Ovary (tissue), 10 donors: ENCODE results near the gene MZT2A. TPM values are rescaled to one million over a fixed set of nuclear protein-coding genes. Genes with fewer than 3 reads are reported as not detected.
"Not testable (repeated sequence)": the region's sequence is repeated elsewhere in the genome, so short reads cannot be mapped to it uniquely, and the experiment has no call there.

Source experiments
- DNase-seq, 5 donors: peaks; one replicate each; pipeline ENCODE4 v3.0.0-alpha.2; 2019 to 2020
- H3K27ac ChIP-seq, 2 donors: fragments of 200-600 bp; one replicate each; pipeline versions ENCODE4 v1.5.1 to v1.8.0; 2019 to 2022
- H3K27me3 ChIP-seq: fragments of 200-600 bp; one replicate; pipeline ENCODE4 v1.8.0; 2022
- H3K36me3 ChIP-seq: fragments of 200-600 bp; sonication (generic); one replicate; pipeline ENCODE4 v1.5.1; 2019
- H3K4me1 ChIP-seq: one replicate; pipeline ENCODE4 v1.8.1; 2013; ENCODE audit warnings: mild to moderate bottlenecking, moderate library complexity; ENCODE audit not compliant: insufficient read depth
- H3K4me3 ChIP-seq: fragments of 200-600 bp; sonication (generic); one replicate; pipeline ENCODE4 v1.5.1; 2017
- H3K9me3 ChIP-seq, 2 donors: fragments of 200-600 bp in 1 of 2; sonication (generic) in 1 of 2; one replicate each; pipeline versions ENCODE4 v1.5.1 to v1.8.1; 2013 to 2019; ENCODE audit warnings: mild to moderate bottlenecking in 1 of 2, moderate library complexity in 1 of 2
- CTCF ChIP-seq, 3 donors: fragments of 450-650 bp in 2 of 3; fragments of 200-600 bp in 1 of 3; IDR thresholded peaks; one replicate each; pipeline versions ENCODE4 v1.5.1 to v1.8.0; 2016 to 2022; ENCODE audit warnings: antibody characterized with exemption in 3 of 3, mild to moderate bottlenecking in 1 of 3
- EP300 ChIP-seq: sonication (generic); formaldehyde crosslinking; IDR thresholded peaks from one replicate; pipeline ENCODE4 v1.6.1; 2017; ENCODE audit warnings: antibody characterized with exemption
- POLR2A ChIP-seq: fragments of 450-650 bp; IDR thresholded peaks from one replicate; pipeline ENCODE4 v1.6.1; 2017; ENCODE audit warnings: antibody characterized with exemption, mild to moderate bottlenecking, moderate library complexity
- WGBS, 3 donors: extraction: QIAGEN DNeasy Blood & Tissue Kit in 1 of 3; methylation state at CpG; one replicate each; pipeline versions ENCODE4 v1.1.5 to v1.1.7; 2013 to 2017; 5-methylcytosine and 5-hydroxymethylcytosine counted together
- intact Hi-C, 4 donors: fragments of 100-400 bp; cut with DNase I; formaldehyde crosslinking; loops; one replicate each; pipeline versions ENCODE4 v1.11.0 to v1.15.1; 2022 to 2023
- long read RNA-seq, 3 donors: library from polyadenylated mRNA in 2 of 3; unstranded in 2 of 3; transcript quantifications; one replicate each; pipeline ENCODE4 v2.0.0 and lab custom pipeline, GENCODE V29; 2021 to 2026
- polyA plus RNA-seq, 2 donors: library from polyadenylated mRNA; stranded (reverse); fragments of 200-250 nt in 1 of 2; fragments of 350-450 nt in 1 of 2; fragmentation: Illumina TruSeq in 1 of 2; extraction: RNeasy Lipid Tissue Mini Kit (QIAGEN cat#74804) in 1 of 2; gene quantifications; one replicate each; pipeline ENCODE4 v1.2.3, GENCODE V29; 2013 to 2014
- total RNA-seq, 7 donors: library from RNA; depleted of rRNA in 2 of 7; stranded (reverse); fragments of >200 nt in 2 of 7; fragmentation: NEBNext Ultra II Directional in 3 of 7; extraction: Animal tissue kit (Norgen Biotek cat#: 25700) in 3 of 7; gene quantifications; one replicate each; pipeline versions ENCODE4 v1.1.0 to v1.2.4, GENCODE V29; 2016 to 2023
- donor health status: DM: no; HTN: no; CAD: no; lungs with moderate emphysema.
- donor health status: DM: no; HTN: no; CAD: no.
- donor health status: Bipolar disorder and iron deficiency.
- donor health status: DM: yes; HTN: yes; CAD: no.
- donor health status: DM: no; HTN: no; CAD: no.
- donor health status: DM: yes; HTN: yes; CAD: no.

Gene MZT2A
- total RNA-seq (100 to 1,000 TPM in 6 of 7 donors, 10 to 100 TPM in 1; 91.2 to 206 (median 119) TPM), polyA plus RNA-seq (10 to 100 TPM in 1 of 2 donors, 1 to 10 TPM in 1; 7.5 to 94.1 TPM)
- long read RNA-seq, donor 1, transcript MZT2A-204 (4 exons, 980 nt): major isoform, 7 of 28 reads
- long read RNA-seq, donor 1, partial matches to known transcripts: 12 of 28 reads
- long read RNA-seq, donor 1, other reads (novel, unspliced or antisense): 5 of 28 reads
- long read RNA-seq, donor 2, transcript MZT2A-201 (3 exons, 624 nt): major isoform, 87 of 183 reads
- long read RNA-seq, donor 2, partial matches to known transcripts: 89 of 183 reads
- long read RNA-seq, donor 2, other reads (novel, unspliced or antisense): 6 of 183 reads
- long read RNA-seq, donor 3, transcript MZT2A-201 (3 exons, 624 nt): major isoform, 52 of 93 reads
- long read RNA-seq, donor 3, transcript MZT2A-204 (4 exons, 980 nt): minor isoform, 7 of 93 reads
- long read RNA-seq, donor 3, partial matches to known transcripts: 22 of 93 reads
- long read RNA-seq, donor 3, other reads (novel, unspliced or antisense): 11 of 93 reads

DNA sequence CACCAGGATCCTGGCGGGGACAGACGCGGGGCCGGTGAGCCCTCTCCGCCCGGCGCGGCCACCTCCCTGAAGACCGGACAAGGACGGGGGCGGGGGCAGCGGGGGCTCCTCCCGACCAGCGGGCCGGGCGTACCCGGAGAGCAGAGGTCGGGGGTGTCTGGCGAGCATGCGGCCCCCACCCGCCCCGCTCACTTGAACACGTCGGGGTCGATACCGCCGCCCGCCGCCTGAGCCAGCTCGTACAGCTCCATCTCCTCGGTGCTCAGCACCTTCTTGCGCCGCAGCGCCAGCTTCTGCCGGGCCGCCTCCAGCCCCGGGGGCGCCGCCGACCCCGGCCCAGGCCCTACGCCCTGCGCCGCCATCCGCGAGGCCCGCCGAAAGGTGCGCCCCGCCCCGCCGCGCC lies at the start of gene MZT2A:
MZT2A (minus strand) TSS at position 383 of the 403 bp plus-strand sequence; CDS start at position 362, 21 bp downstream.
- H3K27me3 ChIP-seq, H3K4me1 ChIP-seq, DNase-seq, H3K9me3 ChIP-seq, H3K36me3 ChIP-seq: not testable (repeated sequence)
- Histone ChIP-seq H3K4me3 (peak within 1 kb of the TSS; percentile 97), H3K27ac (peak within 1 kb of the TSS; percentile 58 to 85)
- intact Hi-C loops: loop anchor here in 2 of 4 donors (5.0 to 10.0 kb wide), 3 partner anchors 77 to 385 kb away; partner anchors contain the start of gene PLEKHB2 (in 1 of the 2)
- WGBS, 3 donors: 1% methylated on average over 26 to 52 of the region's 53 CpGs

- H3K27ac ChIP-seq, intact Hi-C loops, DNase-seq, H3K9me3 ChIP-seq, H3K4me3 ChIP-seq, H3K27me3 ChIP-seq, H3K4me1 ChIP-seq, H3K36me3 ChIP-seq: not testable (repeated sequence)
- 91 to 96% (median 94%) methylated on average over 13 of the region's 13 CpGs for WGBS, 3 donors
Observed at GRCh38 chr2:131538856-131539255, 46.7 kb upstream of the MZT2A start.

DNA sequence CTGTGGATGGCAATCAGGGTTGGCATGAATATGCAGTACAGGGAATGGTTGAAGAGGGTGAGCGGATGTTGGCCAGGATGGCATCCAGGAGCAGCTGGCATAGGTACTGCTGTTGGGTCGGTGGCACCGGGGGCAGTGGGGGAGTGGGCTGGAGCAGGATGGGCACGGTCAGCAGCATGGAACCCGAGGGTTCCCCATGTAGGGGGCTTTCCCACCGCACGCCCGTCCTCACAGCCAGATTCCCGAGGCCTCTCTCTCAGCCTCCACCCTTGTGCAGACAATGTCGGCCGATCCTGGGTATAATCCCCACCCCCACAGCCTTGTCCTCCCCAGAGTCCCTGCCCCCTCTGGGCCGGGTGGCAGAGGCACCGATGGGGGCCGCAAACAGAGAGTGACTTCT lies 44.6 kb upstream of the MZT2A start:
- H3K27ac ChIP-seq, H3K4me1 ChIP-seq, H3K27me3 ChIP-seq, H3K9me3 ChIP-seq, DNase-seq, intact Hi-C loops, H3K4me3 ChIP-seq, H3K36me3 ChIP-seq: not testable (repeated sequence)
- 93 to 99% (median 94%) methylated on average over 14 of the region's 14 CpGs for WGBS, 3 donors

- intact Hi-C loops, H3K27ac ChIP-seq, DNase-seq, H3K4me1 ChIP-seq, H3K9me3 ChIP-seq, H3K36me3 ChIP-seq, H3K4me3 ChIP-seq, H3K27me3 ChIP-seq: not testable (repeated sequence)
- WGBS, 3 donors: 79 to 88% (median 81%) methylated on average over 17 to 20 of the region's 21 CpGs
Observed at GRCh38 chr2:131535951-131536826, 44.0 kb upstream of the MZT2A start.

GRCh38 chr2:131535526-131535925 lies 43.3 kb upstream of the MZT2A start:
- H3K9me3 ChIP-seq: no peaks in the 10 kb centered on the region
- H3K36me3 ChIP-seq: no peaks in the 10 kb centered on the region
- TF ChIP-seq CTCF (IDR thresholded peaks at IDR 0.05): no peak
- no peak for TF ChIP-seq POLR2A
- TF ChIP-seq EP300: no peak
- intact Hi-C loops: no loop called here
- H3K4me3 ChIP-seq: no peak overlapping the region
- no peaks in the 10 kb centered on the region for H3K4me1 ChIP-seq
- DNase-seq: no peak
- no peak overlapping the region for H3K27ac ChIP-seq
- WGBS, 3 donors: 66 to 75% (median 72%) methylated on average over 4 of the region's 4 CpGs
- H3K27me3 ChIP-seq: no peaks in the 10 kb centered on the region

GRCh38 chr2:131534965-131535364 lies 42.8 kb upstream of the MZT2A start:
- intact Hi-C loops, H3K4me3 ChIP-seq, H3K36me3 ChIP-seq, DNase-seq, H3K27me3 ChIP-seq, H3K9me3 ChIP-seq, H3K27ac ChIP-seq, H3K4me1 ChIP-seq: not testable (repeated sequence)
- 79 to 88% (median 80%) methylated on average over 10 to 11 of the region's 11 CpGs for WGBS, 3 donors

DNA sequence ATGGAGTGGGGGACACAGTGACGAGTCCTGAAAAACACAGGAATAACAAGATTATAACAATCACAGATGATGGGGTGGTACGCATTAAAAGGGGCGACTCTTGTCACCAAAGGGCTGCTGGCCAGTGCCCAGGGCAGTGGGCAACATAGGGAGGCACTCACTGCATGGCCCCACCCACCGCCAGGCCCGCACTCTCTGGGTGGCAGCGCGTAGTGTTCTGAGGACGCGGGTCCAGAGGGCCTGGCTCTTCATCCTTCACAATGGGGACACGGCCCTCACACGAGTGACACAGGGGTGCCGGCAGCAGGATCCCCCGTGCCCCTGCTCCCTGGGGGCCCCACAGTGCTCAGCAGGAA lies 42.1 kb upstream of the MZT2A start:
- H3K9me3 ChIP-seq, H3K27ac ChIP-seq, DNase-seq, H3K4me3 ChIP-seq, H3K27me3 ChIP-seq, H3K4me1 ChIP-seq, intact Hi-C loops, H3K36me3 ChIP-seq: not testable (repeated sequence)
- WGBS, 3 donors: 78 to 89% (median 82%) methylated on average over 9 to 12 of the region's 13 CpGs

DNA sequence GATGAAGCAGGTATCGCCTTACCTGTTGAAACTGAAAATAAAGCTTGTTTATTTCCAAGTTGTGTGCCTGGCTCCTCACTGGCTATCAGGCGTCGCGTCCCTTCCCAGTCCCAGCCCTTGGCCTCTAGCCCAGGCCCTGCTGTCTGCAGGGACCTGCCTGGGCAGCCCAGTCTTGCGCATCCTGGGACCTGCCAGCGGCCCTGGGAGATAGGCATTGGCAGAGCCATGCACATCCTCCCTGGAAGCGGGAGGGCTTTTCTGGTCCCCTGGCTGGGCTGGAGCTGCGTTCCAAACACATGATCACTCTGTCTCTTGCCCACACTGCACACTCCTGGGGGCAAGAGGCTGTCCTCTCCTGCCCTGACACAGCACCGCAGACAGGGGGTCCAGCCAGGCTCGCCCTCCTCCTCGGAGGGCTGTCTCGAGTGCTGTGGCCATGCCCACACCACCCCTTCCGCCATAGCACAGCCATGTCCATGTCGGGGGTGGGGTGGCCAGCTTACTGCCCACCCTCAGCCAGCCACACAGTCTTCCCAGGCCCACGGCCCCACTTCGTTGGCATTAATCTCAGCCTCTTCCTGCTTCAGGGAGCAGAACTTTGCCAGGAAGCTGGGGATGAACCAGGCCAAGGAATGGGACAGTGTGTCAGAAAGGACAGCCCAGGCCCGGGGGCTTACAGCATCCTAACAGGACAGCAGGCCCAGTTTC lies 41.6 kb upstream of the MZT2A start:
- whole genome bisulfite sequencing, 3 donors: 73 to 90% (median 79%) methylated on average over 10 to 17 of the region's 17 CpGs
- DNase-seq, H3K4me3 ChIP-seq, H3K9me3 ChIP-seq, intact Hi-C loops, H3K27ac ChIP-seq, H3K36me3 ChIP-seq, H3K27me3 ChIP-seq, H3K4me1 ChIP-seq: not testable (repeated sequence)

DNA sequence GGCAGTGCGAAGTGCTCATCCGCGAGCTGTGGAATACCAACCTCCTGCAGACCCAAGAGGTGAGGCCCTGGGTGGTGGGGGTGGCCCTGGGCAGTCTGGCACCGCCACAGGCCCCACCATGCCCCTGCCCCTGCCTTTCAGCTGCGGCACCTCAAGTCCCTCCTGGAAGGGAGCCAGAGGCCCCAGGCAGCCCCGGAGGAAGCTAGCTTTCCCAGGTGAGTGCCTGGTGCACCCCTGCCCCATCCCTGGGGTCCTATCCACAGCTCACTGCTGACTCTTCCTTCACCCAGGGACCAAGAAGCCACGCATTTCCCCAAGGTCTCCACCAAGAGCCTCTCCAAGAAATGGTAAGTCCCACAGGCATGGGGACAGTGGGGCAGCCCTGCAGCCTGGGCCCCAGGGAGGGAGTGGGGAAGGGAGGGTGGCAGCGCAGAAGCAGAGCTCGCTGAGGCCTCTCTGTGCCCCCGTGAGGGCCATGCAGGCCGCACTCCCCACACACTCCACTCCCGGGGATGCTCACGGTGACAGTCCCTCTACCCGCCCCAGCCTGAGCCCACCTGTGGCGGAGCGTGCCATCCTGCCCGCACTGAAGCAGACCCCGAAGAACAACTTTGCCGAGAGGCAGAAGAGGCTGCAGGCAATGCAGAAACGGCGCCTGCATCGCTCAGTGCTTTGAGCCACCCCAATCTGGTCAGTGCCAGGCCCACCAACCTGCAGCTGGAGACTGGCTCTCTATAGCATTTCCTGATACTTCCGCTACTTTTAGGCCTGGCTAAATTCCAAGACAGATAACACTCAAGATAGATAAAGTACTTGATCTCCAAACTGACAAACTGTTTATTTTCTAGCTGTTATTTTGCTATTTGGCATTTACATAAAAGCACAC lies 40.8 kb upstream of the MZT2A start:
- intact Hi-C loops, H3K27me3 ChIP-seq, H3K4me1 ChIP-seq, H3K9me3 ChIP-seq, DNase-seq, H3K4me3 ChIP-seq, H3K27ac ChIP-seq, H3K36me3 ChIP-seq: not testable (repeated sequence)
- 79 to 86% (median 85%) methylated on average over 23 of the region's 23 CpGs for WGBS, 3 donors
